Measurements from ENCODE around the gene POTEG.
"Not testable (repeated sequence)": the region's sequence is repeated elsewhere in the genome, so short reads cannot be mapped to it uniquely, and the experiment has no call there.

GRCh38 chr14:19437126-19437443 lies 2.9 kb upstream of the POTEG start:
- not testable (repeated sequence) for TF ChIP-seq POLR2A (IDR thresholded peaks at IDR 0.05)
- TF ChIP-seq, protein P1, sequence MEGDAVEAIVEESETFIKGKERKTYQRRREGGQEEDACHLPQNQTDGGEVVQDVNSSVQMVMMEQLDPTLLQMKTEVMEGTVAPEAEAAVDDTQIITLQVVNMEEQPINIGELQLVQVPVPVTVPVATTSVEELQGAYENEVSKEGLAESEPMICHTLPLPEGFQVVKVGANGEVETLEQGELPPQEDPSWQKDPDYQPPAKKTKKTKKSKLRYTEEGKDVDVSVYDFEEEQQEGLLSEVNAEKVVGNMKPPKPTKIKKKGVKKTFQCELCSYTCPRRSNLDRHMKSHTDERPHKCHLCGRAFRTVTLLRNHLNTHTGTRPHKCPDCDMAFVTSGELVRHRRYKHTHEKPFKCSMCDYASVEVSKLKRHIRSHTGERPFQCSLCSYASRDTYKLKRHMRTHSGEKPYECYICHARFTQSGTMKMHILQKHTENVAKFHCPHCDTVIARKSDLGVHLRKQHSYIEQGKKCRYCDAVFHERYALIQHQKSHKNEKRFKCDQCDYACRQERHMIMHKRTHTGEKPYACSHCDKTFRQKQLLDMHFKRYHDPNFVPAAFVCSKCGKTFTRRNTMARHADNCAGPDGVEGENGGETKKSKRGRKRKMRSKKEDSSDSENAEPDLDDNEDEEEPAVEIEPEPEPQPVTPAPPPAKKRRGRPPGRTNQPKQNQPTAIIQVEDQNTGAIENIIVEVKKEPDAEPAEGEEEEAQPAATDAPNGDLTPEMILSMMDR (IDR thresholded peaks at IDR 0.05): not testable (repeated sequence)

All from adrenal gland (tissue), 5 donors.